ENCODE data around the gene IL36B.

The IL36B gene

GRCh38 chr2:112994648-112995047, 58.0 kb downstream of the IL36B start:
- in situ Hi-C loops (cut with HindIII; ENCODE audit: low pct_ligation_motif_present, low sequenced_read_pairs) = no loop called here
- H3K27me3 ChIP-seq (replicated peaks) = no peaks in the 10 kb centered on the region
- no peak for DNase-seq
- H3K4me3 ChIP-seq (ENCODE audit: low read depth, low read length) = no peak overlapping the region
- TF ChIP-seq CTCF (IDR thresholded peaks at IDR 0.05; ENCODE audit: low read depth, low read length, missing control alignments) = no peak
- no peaks in the 10 kb centered on the region for H3K36me3 ChIP-seq (replicated peaks)
- no peak overlapping the region for H3K27ac ChIP-seq

DNA sequence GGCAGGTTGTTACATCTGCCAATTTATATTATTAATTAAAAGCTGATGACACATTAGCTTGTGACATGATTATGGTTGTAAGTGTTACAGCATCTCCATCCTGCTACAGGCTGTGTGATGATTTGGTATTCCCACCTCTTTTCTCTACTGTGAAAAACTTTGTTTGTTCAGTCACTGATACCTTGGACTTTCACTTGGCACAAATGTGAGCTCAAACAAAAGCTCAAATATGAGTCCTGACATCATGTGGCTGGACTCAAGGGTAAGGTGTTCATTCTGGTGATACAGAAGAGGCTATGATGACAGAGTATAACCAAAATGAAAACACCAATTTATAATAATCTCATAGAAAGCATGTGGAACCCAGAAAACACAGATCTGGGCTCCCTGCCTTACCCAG, 58.8 kb downstream of the IL36B start:
- H3K27ac ChIP-seq = no peak overlapping the region
- H3K4me3 ChIP-seq (ENCODE audit: low read depth, low read length) = no peak overlapping the region
- no peak for DNase-seq
- in situ Hi-C loops (cut with HindIII; ENCODE audit: low pct_ligation_motif_present, low sequenced_read_pairs) = no loop called here
- no peak for TF ChIP-seq CTCF (IDR thresholded peaks at IDR 0.05; ENCODE audit: low read depth, low read length, missing control alignments)
- no peaks in the 10 kb centered on the region for H3K36me3 ChIP-seq (replicated peaks)
- H3K27me3 ChIP-seq (replicated peaks) = no peaks in the 10 kb centered on the region

GRCh38 chr2:112989611-112990010, 63.1 kb downstream of the IL36B start:
- no peak for TF ChIP-seq CTCF (IDR thresholded peaks at IDR 0.05; ENCODE audit: low read depth, low read length, missing control alignments)
- H3K27ac ChIP-seq = no peak overlapping the region

GRCh38 chr2:112985090-112985489, 67.6 kb downstream of the IL36B start:
- no peak overlapping the region for H3K27ac ChIP-seq
- peaks cover 2% of the 10 kb centered on the region for H3K27me3 ChIP-seq (replicated peaks)
- in situ Hi-C loops (cut with HindIII; ENCODE audit: low pct_ligation_motif_present, low sequenced_read_pairs) = no loop called here
- H3K36me3 ChIP-seq (replicated peaks) = no peaks in the 10 kb centered on the region
- no peak overlapping the region for H3K4me3 ChIP-seq (ENCODE audit: low read depth, low read length)
- no peak for TF ChIP-seq CTCF (IDR thresholded peaks at IDR 0.05; ENCODE audit: low read depth, low read length, missing control alignments)
- no peak for DNase-seq

More at GRCh38 chr2:112989611-112990010, 63.1 kb downstream of the IL36B start:
- no peaks in the 10 kb centered on the region for H3K27me3 ChIP-seq (replicated peaks)
- H3K36me3 ChIP-seq (replicated peaks) = no peaks in the 10 kb centered on the region
- DNase-seq = no peak
- in situ Hi-C loops (cut with HindIII; ENCODE audit: low pct_ligation_motif_present, low sequenced_read_pairs) = no loop called here
- no peak overlapping the region for H3K4me3 ChIP-seq (ENCODE audit: low read depth, low read length)

DNA sequence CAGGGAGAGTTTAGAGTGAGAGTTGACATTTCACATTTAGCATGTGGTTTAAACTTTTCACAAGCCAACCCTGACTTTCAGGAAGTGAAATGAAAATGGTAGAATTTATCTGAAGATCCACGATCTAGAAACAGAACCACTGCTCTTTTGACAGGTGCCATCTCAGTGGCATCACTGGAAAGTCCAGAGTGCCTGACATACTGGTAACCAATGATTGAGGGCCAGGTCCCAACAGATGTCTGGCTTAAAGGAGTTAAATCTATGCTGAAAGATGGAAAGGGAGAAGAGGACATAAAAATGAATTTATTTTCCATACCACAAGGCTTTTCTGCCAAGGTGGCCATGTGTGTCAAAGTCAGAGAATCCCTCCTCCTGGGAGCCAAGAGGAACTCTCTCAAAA, 72.1 kb downstream of the IL36B start:
- TF ChIP-seq CTCF (IDR thresholded peaks at IDR 0.05; ENCODE audit: low read depth, low read length, missing control alignments) = no peak
- in situ Hi-C loops (cut with HindIII; ENCODE audit: low pct_ligation_motif_present, low sequenced_read_pairs) = no loop called here
- no peak for DNase-seq
- Histone ChIP-seq H3K36me3 (replicated peaks) (no peaks in the 10 kb centered on the region), H3K4me3 (ENCODE audit: low read depth, low read length) (no peak overlapping the region), H3K27me3 (replicated peaks) (peaks cover 4% of the 10 kb centered on the region), H3K27ac (no peak overlapping the region)

DNA sequence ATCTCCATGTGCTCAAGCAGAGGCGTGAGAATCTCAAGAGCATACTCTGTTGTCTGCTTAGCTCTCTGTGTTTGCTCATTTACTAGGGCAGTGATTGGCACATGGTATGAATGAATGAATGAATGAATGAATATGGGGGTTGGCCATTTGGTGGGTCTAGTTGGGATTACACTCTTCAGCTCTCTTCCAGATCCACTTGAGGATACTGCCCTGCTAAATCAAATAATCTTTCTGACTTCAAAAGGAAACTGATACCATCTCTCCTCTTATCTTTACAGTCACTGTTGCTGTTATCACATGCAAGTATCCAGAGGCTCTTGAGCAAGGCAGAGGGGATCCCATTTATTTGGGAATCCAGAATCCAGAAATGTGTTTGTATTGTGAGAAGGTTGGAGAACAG, 72.9 kb downstream of the IL36B start:
- Histone ChIP-seq H3K27me3 (replicated peaks) (peaks cover 4% of the 10 kb centered on the region), H3K36me3 (replicated peaks) (no peaks in the 10 kb centered on the region), H3K27ac (no peak overlapping the region), H3K4me3 (ENCODE audit: low read depth, low read length) (no peak overlapping the region)
- no peak for TF ChIP-seq CTCF (IDR thresholded peaks at IDR 0.05; ENCODE audit: low read depth, low read length, missing control alignments)
- in situ Hi-C loops (cut with HindIII; ENCODE audit: low pct_ligation_motif_present, low sequenced_read_pairs) = no loop called here
- no peak for DNase-seq

Measured in brain microvascular endothelial cell (primary cell).